Bronchial epithelial cell (primary cell): ENCODE measurements around the gene RAD51B. TPM values are rescaled to one million over a fixed set of nuclear protein-coding genes. Genes with fewer than 3 reads are reported as not detected.

Experiments
- DNase-seq: peaks from one replicate; pipeline ENCODE4 v3.0.0-alpha.2; 2010; ENCODE audit warnings: low read depth
- FAIRE-seq: peaks from 2 replicates; lab custom pipeline; 2011; peaks lifted over from hg19 to GRCh38; lab: Jason Lieb, UNC
- H3K27me3 ChIP-seq: 2 replicates; pipeline ENCODE4 v1.5.1; 2011; ENCODE audit warnings: low read length; ENCODE audit not compliant: control insufficient read depth, insufficient read depth
- H3K36me3 ChIP-seq: 2 replicates; pipeline ENCODE4 v1.5.1; 2011; ENCODE audit warnings: low read length; ENCODE audit not compliant: control insufficient read depth, insufficient read depth
- H3K4me3 ChIP-seq: 2 replicates; pipeline ENCODE4 v1.5.1; 2011; ENCODE audit warnings: mild to moderate bottlenecking, low read depth, low read length, control low read depth
- total RNA-seq: library from RNA; depleted of rRNA; stranded (reverse); fragments of >200 nt; gene quantifications from 2 replicates; pipeline ENCODE4 v1.2.1, GENCODE V29; 2014
- TF ChIP-seq, protein P1 (sequence below): IDR thresholded peaks from 2 replicates; pipeline ENCODE4 v1.5.1; 2011; ENCODE audit warnings: mild to moderate bottlenecking, moderate library complexity, low read length, control low read depth, inconsistent platforms; ENCODE audit not compliant: insufficient read depth, severe bottlenecking

RAD51B gene
- total RNA-seq, 1 donor from 2014 or later: 12.1 TPM

DNA sequence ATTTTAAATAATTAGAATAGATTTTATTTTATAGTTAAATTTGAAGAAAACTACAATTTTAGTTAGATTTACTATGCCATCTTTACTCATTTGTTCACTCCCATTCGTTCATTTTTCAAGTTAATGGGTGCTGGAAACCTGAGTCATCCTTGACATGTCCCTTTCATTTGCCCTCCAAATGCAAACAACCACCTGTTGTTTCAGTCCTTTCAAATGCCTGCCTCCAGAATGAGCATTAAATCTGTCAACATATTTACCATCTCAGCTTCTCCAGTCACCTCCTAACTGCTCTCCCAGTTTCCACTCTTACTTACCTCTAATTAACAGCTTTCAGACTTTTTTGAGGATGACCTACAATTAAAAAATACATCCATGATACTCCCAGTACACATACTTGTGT, 375.5 kb downstream of the RAD51B start:
- no peak for FAIRE-seq
- H3K27me3 ChIP-seq: no peaks in the 10 kb centered on the region
- no peaks in the 10 kb centered on the region for H3K36me3 ChIP-seq
- TF ChIP-seq, protein P1, sequence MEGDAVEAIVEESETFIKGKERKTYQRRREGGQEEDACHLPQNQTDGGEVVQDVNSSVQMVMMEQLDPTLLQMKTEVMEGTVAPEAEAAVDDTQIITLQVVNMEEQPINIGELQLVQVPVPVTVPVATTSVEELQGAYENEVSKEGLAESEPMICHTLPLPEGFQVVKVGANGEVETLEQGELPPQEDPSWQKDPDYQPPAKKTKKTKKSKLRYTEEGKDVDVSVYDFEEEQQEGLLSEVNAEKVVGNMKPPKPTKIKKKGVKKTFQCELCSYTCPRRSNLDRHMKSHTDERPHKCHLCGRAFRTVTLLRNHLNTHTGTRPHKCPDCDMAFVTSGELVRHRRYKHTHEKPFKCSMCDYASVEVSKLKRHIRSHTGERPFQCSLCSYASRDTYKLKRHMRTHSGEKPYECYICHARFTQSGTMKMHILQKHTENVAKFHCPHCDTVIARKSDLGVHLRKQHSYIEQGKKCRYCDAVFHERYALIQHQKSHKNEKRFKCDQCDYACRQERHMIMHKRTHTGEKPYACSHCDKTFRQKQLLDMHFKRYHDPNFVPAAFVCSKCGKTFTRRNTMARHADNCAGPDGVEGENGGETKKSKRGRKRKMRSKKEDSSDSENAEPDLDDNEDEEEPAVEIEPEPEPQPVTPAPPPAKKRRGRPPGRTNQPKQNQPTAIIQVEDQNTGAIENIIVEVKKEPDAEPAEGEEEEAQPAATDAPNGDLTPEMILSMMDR: no peak
- DNase-seq: no peak
- no peak overlapping the region for H3K4me3 ChIP-seq

DNA sequence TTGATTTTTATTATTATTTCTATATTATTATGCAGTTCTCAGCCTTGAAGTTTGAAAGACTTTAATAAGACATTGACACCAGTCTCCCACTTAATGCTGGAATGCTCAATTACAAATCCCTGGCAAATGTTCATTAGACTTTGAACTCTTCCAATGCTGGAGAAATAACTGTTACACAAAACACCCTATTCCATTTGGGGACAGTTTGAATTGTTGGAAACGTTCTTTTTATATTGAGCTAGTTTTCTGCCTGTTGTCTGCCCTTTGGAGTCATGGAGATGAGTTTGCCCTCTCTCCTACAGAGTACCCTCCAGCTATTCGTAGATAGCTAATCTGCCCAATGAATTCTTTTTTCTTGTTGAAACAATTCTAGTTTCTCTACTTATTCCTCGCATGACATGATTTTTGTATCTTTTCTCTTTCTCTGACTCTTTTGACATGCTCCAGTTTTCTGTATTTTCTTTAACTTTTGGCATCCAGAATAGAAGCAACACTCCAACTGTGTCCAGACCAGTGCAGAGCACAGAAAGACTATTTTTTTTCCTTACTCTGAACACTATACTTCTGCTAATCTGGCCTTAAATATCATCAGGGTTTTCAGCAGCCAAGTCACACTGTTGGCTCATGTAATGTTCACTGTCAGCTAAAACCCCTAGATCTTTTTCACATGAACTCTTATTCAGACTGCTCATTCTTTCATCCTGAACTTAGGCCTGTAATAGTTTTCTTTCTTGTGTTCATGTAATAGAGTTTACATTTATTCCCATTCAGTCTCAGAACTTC, 379.3 kb downstream of the RAD51B start:
- no peaks in the 10 kb centered on the region for H3K36me3 ChIP-seq
- no peaks in the 10 kb centered on the region for H3K27me3 ChIP-seq
- FAIRE-seq: no peak
- DNase-seq: no peak
- TF ChIP-seq, protein P1: no peak
- H3K4me3 ChIP-seq: no peak overlapping the region

DNA sequence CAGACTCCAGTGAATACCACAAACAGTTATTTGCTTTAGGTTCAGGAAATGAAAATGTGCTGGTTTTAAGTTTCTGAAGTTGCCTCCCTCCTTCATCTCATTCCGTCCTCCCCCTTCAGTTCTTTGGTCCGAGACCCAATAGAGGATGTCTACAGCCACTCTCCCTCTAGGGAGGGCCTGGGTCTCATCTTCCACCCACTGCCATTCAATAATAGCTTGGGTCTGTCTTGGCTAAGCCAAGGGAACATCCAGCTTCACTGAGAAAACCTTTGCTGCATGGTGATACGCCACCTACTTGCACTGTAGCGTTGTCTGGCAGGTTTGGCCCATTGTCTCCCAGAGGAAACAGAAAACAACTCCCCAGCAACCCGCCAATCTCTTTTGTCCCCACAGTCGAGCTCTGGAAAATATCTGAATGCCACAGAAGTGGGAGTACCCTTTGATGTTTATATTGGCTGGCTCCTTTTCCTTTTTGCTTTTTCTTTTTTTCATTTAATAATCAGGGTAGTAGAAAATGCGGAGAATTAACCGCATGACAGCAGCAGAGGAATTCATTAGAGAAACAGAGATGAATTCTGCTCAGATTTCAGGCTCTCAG, 380.1 kb downstream of the RAD51B start:
- no peak for FAIRE-seq
- peak; percentile 17 for DNase-seq
- TF ChIP-seq, protein P1: no peak
- Histone ChIP-seq H3K27me3 (no peaks in the 10 kb centered on the region), H3K36me3 (no peaks in the 10 kb centered on the region), H3K4me3 (no peak overlapping the region)

DNA sequence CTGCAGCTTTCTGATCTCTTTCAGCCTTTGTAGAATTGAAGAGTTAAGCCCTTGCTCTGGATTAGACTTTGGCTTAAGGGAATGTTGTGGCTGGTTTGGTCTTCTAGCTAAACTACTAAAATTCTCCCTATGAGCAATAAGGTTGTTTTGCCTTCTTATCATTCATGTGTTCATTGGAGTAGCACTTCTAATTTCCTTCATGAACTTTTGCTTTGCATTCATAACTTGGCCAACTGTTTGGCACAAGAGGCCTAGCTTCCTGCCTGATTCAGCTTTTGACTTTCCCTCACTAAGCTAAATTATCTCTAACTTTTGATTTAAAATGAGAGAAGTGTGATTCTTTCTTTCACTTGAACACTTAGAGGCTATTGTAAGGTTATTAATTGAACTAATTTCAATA, 384.3 kb downstream of the RAD51B start:
- TF ChIP-seq, protein P1: no peak
- DNase-seq (no peak), FAIRE-seq (no peak)
- Histone ChIP-seq H3K36me3 (no peaks in the 10 kb centered on the region), H3K4me3 (no peak overlapping the region), H3K27me3 (no peaks in the 10 kb centered on the region)

DNA sequence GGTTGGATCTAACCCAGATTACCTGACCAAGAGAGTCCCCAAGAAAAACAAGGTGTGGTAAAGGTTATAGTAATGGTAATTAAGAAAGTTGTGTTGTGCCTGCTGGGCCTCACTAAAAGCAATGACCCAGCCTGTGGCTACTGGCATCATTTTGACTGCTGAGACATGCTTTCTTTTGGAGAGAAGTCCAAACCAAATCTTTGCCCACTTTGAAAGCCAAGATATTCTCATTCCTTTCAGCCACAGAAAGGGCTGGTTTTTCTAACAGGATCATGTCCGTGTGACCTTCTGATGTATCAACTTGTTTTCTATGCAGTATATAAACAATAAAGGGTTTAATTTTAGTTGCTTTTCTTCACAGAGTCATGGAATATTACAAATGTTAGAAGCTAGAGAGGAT, 388.6 kb downstream of the RAD51B start:
- no peak for DNase-seq
- Histone ChIP-seq H3K4me3 (no peak overlapping the region), H3K27me3 (no peaks in the 10 kb centered on the region), H3K36me3 (no peaks in the 10 kb centered on the region)
- FAIRE-seq: no peak
- TF ChIP-seq, protein P1: no peak
